Left ventricle myocardium inferior (tissue), 1 donor: ENCODE data around the gene HDC. TPM values are rescaled to one million over a fixed set of nuclear protein-coding genes. Genes with fewer than 3 reads are reported as not detected.

ENCODE experiments used
- DNase-seq: peaks from one replicate; pipeline ENCODE4 v3.0.0-alpha.2; 2020
- H3K27ac ChIP-seq: fragments of 200-600 bp; replicated peaks from 2 replicates; pipeline ENCODE4 v1.8.0; 2021
- H3K27me3 ChIP-seq: fragments of 200-600 bp; 2 replicates; pipeline ENCODE4 v1.8.0; 2021; ENCODE audit warnings: low read depth
- H3K36me3 ChIP-seq: fragments of 200-600 bp; 2 replicates; pipeline ENCODE4 v1.8.0; 2021
- H3K4me1 ChIP-seq: fragments of 200-600 bp; 2 replicates; pipeline ENCODE4 v1.8.0; 2021
- H3K4me3 ChIP-seq: fragments of 200-600 bp; 2 replicates; pipeline ENCODE4 v1.8.0; 2021; ENCODE audit warnings: mild to moderate bottlenecking, moderate library complexity
- H3K9me3 ChIP-seq: fragments of 200-600 bp; replicated peaks from 2 replicates; pipeline ENCODE4 v1.8.0; 2021
- CTCF ChIP-seq: fragments of 200-600 bp; IDR thresholded peaks from 2 replicates; pipeline ENCODE4 v1.8.0; 2021; ENCODE audit warnings: antibody characterized with exemption, mild to moderate bottlenecking, borderline replicate concordance
- intact Hi-C: fragments of 100-400 bp; cut with micrococcal nuclease; formaldehyde crosslinking; loops from one replicate; pipeline ENCODE4 v1.11.0; 2022
- long read RNA-seq: library from polyadenylated mRNA; unstranded; transcript quantifications from one replicate; pipeline ENCODE4 v2.0.0, GENCODE V29; 2021
- total RNA-seq: library from RNA; stranded (reverse); fragmentation: NEBNext Ultra II Directional; extraction: Animal tissue kit (Norgen Biotek cat#: 25700); gene quantifications from one replicate; pipeline ENCODE4 v1.2.1, GENCODE V29; 2021
- donor health status: DM: no; HTN: yes; CAD: no; lungs with severe emphysema.

HDC gene, protein sequence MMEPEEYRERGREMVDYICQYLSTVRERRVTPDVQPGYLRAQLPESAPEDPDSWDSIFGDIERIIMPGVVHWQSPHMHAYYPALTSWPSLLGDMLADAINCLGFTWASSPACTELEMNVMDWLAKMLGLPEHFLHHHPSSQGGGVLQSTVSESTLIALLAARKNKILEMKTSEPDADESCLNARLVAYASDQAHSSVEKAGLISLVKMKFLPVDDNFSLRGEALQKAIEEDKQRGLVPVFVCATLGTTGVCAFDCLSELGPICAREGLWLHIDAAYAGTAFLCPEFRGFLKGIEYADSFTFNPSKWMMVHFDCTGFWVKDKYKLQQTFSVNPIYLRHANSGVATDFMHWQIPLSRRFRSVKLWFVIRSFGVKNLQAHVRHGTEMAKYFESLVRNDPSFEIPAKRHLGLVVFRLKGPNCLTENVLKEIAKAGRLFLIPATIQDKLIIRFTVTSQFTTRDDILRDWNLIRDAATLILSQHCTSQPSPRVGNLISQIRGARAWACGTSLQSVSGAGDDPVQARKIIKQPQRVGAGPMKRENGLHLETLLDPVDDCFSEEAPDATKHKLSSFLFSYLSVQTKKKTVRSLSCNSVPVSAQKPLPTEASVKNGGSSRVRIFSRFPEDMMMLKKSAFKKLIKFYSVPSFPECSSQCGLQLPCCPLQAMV
- total RNA-seq: 0.52 TPM
- long read RNA-seq: 0 reads

- intact Hi-C loops: no loop called here
- Histone ChIP-seq H3K4me3 (no peak within 1 kb of the TSS), H3K36me3 (no peaks in the 10 kb centered on the region), H3K27ac (no peak within 1 kb of the TSS), H3K4me1 (no peaks in the 10 kb centered on the region), H3K9me3 (no peaks in the 10 kb centered on the region), H3K27me3 (peaks cover 50% of the 10 kb centered on the region)
- no peak for DNase-seq
- no peak for TF ChIP-seq CTCF
Observed at GRCh38 chr15:50265620-50266019, at the start of gene HDC. Gene HDC (minus strand): TSS chr15:50265726. CDS start chr15:50265623, 103 bp downstream.

DNA sequence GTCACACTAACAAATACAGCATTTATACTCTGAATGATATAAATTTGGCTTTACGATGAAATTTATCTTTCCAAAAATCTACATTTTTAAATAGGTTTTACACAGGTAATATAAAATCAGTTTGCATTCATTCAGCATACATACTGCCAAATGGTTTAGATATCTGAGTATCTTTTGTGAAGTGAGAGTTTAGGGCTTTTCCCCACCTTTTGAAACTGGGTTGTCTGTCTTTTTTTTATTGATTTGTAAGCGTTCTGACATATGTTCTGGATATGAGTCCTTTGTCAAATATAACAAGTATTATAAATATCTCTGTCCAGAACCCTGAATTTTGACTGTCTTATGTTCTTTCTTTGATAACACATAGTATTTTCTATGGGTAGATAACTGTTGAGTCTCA, 47.1 kb upstream of the HDC start:
- Histone ChIP-seq H3K4me3 (no peak overlapping the region), H3K36me3 (peaks cover 10% of the 10 kb centered on the region), H3K27me3 (no peaks in the 10 kb centered on the region), H3K27ac (no peak overlapping the region), H3K9me3 (peaks cover 8% of the 10 kb centered on the region), H3K4me1 (no peaks in the 10 kb centered on the region)
- TF ChIP-seq CTCF: no peak
- no peak for DNase-seq
- intact Hi-C loops: no loop called here

DNA sequence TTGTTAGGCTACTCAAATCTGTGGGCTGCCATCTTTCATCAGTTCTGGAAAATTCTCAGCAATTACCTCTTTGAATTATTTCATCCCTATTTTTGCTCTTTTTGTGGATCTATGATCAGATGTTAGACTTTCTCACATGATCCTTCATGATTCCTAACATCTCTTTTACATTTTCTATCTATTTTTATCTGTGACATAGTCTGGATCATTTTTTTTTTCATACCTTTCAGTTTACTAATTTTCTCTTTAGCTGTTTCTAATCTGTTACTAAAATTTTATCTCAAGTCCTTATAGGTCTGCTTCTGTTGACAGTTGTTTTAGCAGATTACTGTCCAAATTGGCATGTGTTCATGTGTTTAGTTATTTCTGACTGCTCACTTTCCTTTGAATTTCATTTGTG, 42.3 kb upstream of the HDC start:
- no peak overlapping the region for H3K27ac ChIP-seq
- intact Hi-C loops: no loop called here
- DNase-seq: no peak

GRCh38 chr15:50304836-50305235, 39.3 kb upstream of the HDC start:
- H3K9me3 ChIP-seq: peaks cover 15% of the 10 kb centered on the region
- no peak overlapping the region for H3K27ac ChIP-seq
- H3K4me1 ChIP-seq: no peaks in the 10 kb centered on the region
- intact Hi-C loops: no loop called here
- no peak for DNase-seq
- peaks cover 65% of the 10 kb centered on the region for H3K36me3 ChIP-seq
- no peaks in the 10 kb centered on the region for H3K27me3 ChIP-seq
- no peak overlapping the region for H3K4me3 ChIP-seq
- no peak for TF ChIP-seq CTCF

More for the DNA sequence above, 42.3 kb upstream of the HDC start:
- no peak overlapping the region for H3K4me3 ChIP-seq
- no peaks in the 10 kb centered on the region for H3K4me1 ChIP-seq
- TF ChIP-seq CTCF: no peak
- H3K9me3 ChIP-seq: peaks cover 15% of the 10 kb centered on the region
- no peaks in the 10 kb centered on the region for H3K27me3 ChIP-seq
- peaks cover 36% of the 10 kb centered on the region for H3K36me3 ChIP-seq

GRCh38 chr15:50302581-50302980, 37.1 kb upstream of the HDC start:
- DNase-seq: no peak
- intact Hi-C loops: no loop called here
- no peak for TF ChIP-seq CTCF
- no peaks in the 10 kb centered on the region for H3K27me3 ChIP-seq
- H3K9me3 ChIP-seq: peaks cover 6% of the 10 kb centered on the region
- H3K4me3 ChIP-seq: no peak overlapping the region
- H3K36me3 ChIP-seq: peaks cover 77% of the 10 kb centered on the region
- no peaks in the 10 kb centered on the region for H3K4me1 ChIP-seq
- H3K27ac ChIP-seq: no peak overlapping the region
